ENCODE measurements around the gene SNRPB. TPM values are rescaled to one million over a fixed set of nuclear protein-coding genes. Genes with fewer than 3 reads are reported as not detected.

Gene SNRPB
- total RNA-seq, 4 donors from 2014 or later = 127 to 258 (median 216) TPM

GRCh38 chr20:2431185-2431584 is 39.4 kb downstream of the SNRPB start:
- H3K4me1 ChIP-seq = no peaks in the 10 kb centered on the region
- TF ChIP-seq POLR2AphosphoS5 (IDR thresholded peaks at IDR 0.05) (no peak), POLR2A (IDR thresholded peaks at IDR 0.05; ENCODE audit: low read depth) (no peak), EP300 (IDR thresholded peaks at IDR 0.05) (no peak)
- TF ChIP-seq, protein P1, sequence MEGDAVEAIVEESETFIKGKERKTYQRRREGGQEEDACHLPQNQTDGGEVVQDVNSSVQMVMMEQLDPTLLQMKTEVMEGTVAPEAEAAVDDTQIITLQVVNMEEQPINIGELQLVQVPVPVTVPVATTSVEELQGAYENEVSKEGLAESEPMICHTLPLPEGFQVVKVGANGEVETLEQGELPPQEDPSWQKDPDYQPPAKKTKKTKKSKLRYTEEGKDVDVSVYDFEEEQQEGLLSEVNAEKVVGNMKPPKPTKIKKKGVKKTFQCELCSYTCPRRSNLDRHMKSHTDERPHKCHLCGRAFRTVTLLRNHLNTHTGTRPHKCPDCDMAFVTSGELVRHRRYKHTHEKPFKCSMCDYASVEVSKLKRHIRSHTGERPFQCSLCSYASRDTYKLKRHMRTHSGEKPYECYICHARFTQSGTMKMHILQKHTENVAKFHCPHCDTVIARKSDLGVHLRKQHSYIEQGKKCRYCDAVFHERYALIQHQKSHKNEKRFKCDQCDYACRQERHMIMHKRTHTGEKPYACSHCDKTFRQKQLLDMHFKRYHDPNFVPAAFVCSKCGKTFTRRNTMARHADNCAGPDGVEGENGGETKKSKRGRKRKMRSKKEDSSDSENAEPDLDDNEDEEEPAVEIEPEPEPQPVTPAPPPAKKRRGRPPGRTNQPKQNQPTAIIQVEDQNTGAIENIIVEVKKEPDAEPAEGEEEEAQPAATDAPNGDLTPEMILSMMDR (IDR thresholded peaks at IDR 0.05) = no peak
- H3K36me3 ChIP-seq = no peaks in the 10 kb centered on the region
- H3K4me3 ChIP-seq = no peak overlapping the region
- 57% methylated on average over 1 of the region's 1 CpG for WGBS
- no peak for DNase-seq (ENCODE audit: extremely low spot score)
- no peaks in the 10 kb centered on the region for H3K9me3 ChIP-seq
- intact Hi-C loops (cut with DNase I) = no loop called here
- no peaks in the 10 kb centered on the region for H3K27me3 ChIP-seq
- no peak overlapping the region for H3K27ac ChIP-seq (replicated peaks in 1 of 4)

- WGBS = 76% methylated on average over 3 of the region's 4 CpGs
- Histone ChIP-seq H3K4me1 (no peaks in the 10 kb centered on the region), H3K9me3 (no peaks in the 10 kb centered on the region), H3K27me3 (no peaks in the 10 kb centered on the region), H3K4me3 (no peak overlapping the region), H3K36me3 (no peaks in the 10 kb centered on the region), H3K27ac (replicated peaks in 1 of 4) (no peak overlapping the region)
- intact Hi-C loops (cut with DNase I) = no loop called here
- TF ChIP-seq EP300 (IDR thresholded peaks at IDR 0.05) (no peak), POLR2A (IDR thresholded peaks at IDR 0.05; ENCODE audit: low read depth) (no peak), POLR2AphosphoS5 (IDR thresholded peaks at IDR 0.05) (no peak)
- TF ChIP-seq, protein P1 (IDR thresholded peaks at IDR 0.05) = no peak
- DNase-seq (ENCODE audit: extremely low spot score) = no peak
Observed at GRCh38 chr20:2430538-2430937, 40.1 kb downstream of the SNRPB start.

DNA sequence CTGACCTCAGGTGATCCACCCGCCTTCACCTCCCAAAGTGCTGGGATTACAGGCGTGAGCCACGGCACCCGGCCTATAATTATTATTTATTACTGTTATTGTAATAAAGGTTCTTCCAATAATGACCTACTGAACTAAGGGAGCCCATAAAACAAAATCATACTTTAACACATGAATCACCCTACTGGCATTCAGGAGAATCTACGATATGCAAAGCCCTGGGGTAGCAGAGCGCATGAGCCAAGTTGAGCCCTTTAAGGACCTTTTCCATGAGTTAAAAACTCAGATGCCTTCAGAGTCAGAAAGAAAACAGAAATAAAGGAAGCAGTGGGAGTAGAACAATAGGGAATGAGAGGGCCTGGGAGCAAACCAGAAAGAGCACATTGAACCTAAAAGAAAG is 41.5 kb downstream of the SNRPB start:
- TF ChIP-seq, protein P1 (IDR thresholded peaks at IDR 0.05) = no peak
- TF ChIP-seq EP300 (IDR thresholded peaks at IDR 0.05) (no peak), POLR2AphosphoS5 (IDR thresholded peaks at IDR 0.05) (no peak), POLR2A (IDR thresholded peaks at IDR 0.05; ENCODE audit: low read depth) (no peak)
- intact Hi-C loops (cut with DNase I) = no loop called here
- DNase-seq (ENCODE audit: extremely low spot score) = no peak
- Histone ChIP-seq H3K9me3 (no peaks in the 10 kb centered on the region), H3K36me3 (no peaks in the 10 kb centered on the region), H3K27ac (replicated peaks in 1 of 4) (no peak overlapping the region), H3K4me3 (no peak overlapping the region), H3K27me3 (no peaks in the 10 kb centered on the region), H3K4me1 (no peaks in the 10 kb centered on the region)
- 91% methylated on average over 6 of the region's 6 CpGs for WGBS

GRCh38 chr20:2421247-2421646 is 49.3 kb downstream of the SNRPB start:
- Histone ChIP-seq H3K27me3 (peaks cover 0 to 6% (median 0%) of the 10 kb centered on the region in 4 donors), H3K4me3 (no peak overlapping the region), H3K4me1 (no peaks in the 10 kb centered on the region), H3K36me3 (no peaks in the 10 kb centered on the region), H3K27ac (replicated peaks in 1 of 4) (no peak overlapping the region), H3K9me3 (no peaks in the 10 kb centered on the region)
- intact Hi-C loops (cut with DNase I) = no loop called here
- 83% methylated on average over 5 of the region's 5 CpGs for WGBS
- no peak for TF ChIP-seq POLR2AphosphoS5 (IDR thresholded peaks at IDR 0.05)
- TF ChIP-seq, protein P1 (IDR thresholded peaks at IDR 0.05) = no peak
- no peak for TF ChIP-seq POLR2A (IDR thresholded peaks at IDR 0.05; ENCODE audit: low read depth)
- no peak for TF ChIP-seq EP300 (IDR thresholded peaks at IDR 0.05)
- DNase-seq (ENCODE audit: extremely low spot score) = no peak

- no peak for DNase-seq (ENCODE audit: extremely low spot score)
- intact Hi-C loops (cut with DNase I) = no loop called here
- H3K36me3 ChIP-seq = no peaks in the 10 kb centered on the region
- H3K4me1 ChIP-seq = no peaks in the 10 kb centered on the region
- H3K27me3 ChIP-seq = peaks cover 0 to 9% (median 0%) of the 10 kb centered on the region in 4 donors
- TF ChIP-seq POLR2A (IDR thresholded peaks at IDR 0.05; ENCODE audit: low read depth) = no peak
- TF ChIP-seq, protein P1 (IDR thresholded peaks at IDR 0.05) = no peak
- no peak for TF ChIP-seq POLR2AphosphoS5 (IDR thresholded peaks at IDR 0.05)
- no peak for TF ChIP-seq EP300 (IDR thresholded peaks at IDR 0.05)
- WGBS = 83% methylated on average over 1 of the region's 1 CpG
- no peaks in the 10 kb centered on the region for H3K9me3 ChIP-seq
- H3K27ac ChIP-seq (replicated peaks in 1 of 4) = no peak overlapping the region
- no peak overlapping the region for H3K4me3 ChIP-seq
Observed at GRCh38 chr20:2420510-2420909, 50.1 kb downstream of the SNRPB start.
